ENCODE measurements around the gene C2orf78. TPM values are rescaled to one million over a fixed set of nuclear protein-coding genes. Genes with fewer than 3 reads are reported as not detected.

The C2orf78 gene
- total RNA-seq, 1 donor from 2014 or later: not detected

- peak overlapping the region; percentile 76 for H3K27ac Mint-ChIP-seq
- DNase-seq (ENCODE audit: extremely low spot score, unreplicated experiment): no peak
Measured at GRCh38 chr2:73841912-73842738, 58.1 kb downstream of the C2orf78 start.

GRCh38 chr2:73842739-73843019, 58.7 kb downstream of the C2orf78 start:
- H3K36me3 Mint-ChIP-seq: peaks cover 15% of the 10 kb centered on the region
- no peaks in the 10 kb centered on the region for H3K4me1 Mint-ChIP-seq (ENCODE audit: unreplicated experiment)
- no peak overlapping the region for H3K4me3 Mint-ChIP-seq
- H3K27ac Mint-ChIP-seq: peak overlapping the region; percentile 76
- H3K9me3 Mint-ChIP-seq: no peaks in the 10 kb centered on the region
- H3K27me3 Mint-ChIP-seq: no peaks in the 10 kb centered on the region
- no peak for TF ChIP-seq CTCF (conservative IDR thresholded peaks at IDR 0.05)
- no peak for DNase-seq (ENCODE audit: extremely low spot score, unreplicated experiment)

More at GRCh38 chr2:73841912-73842738, 58.1 kb downstream of the C2orf78 start:
- no peaks in the 10 kb centered on the region for H3K27me3 Mint-ChIP-seq
- no peaks in the 10 kb centered on the region for H3K9me3 Mint-ChIP-seq
- no peak for TF ChIP-seq CTCF (conservative IDR thresholded peaks at IDR 0.05)
- H3K36me3 Mint-ChIP-seq: peaks cover 13% of the 10 kb centered on the region
- H3K4me1 Mint-ChIP-seq (ENCODE audit: unreplicated experiment): no peaks in the 10 kb centered on the region
- no peak overlapping the region for H3K4me3 Mint-ChIP-seq

- no peaks in the 10 kb centered on the region for H3K27me3 Mint-ChIP-seq
- H3K4me3 Mint-ChIP-seq: no peak overlapping the region
- H3K9me3 Mint-ChIP-seq: no peaks in the 10 kb centered on the region
- no peak for DNase-seq (ENCODE audit: extremely low spot score, unreplicated experiment)
- peaks cover 15% of the 10 kb centered on the region for H3K36me3 Mint-ChIP-seq
- TF ChIP-seq CTCF (conservative IDR thresholded peaks at IDR 0.05): no peak
- H3K4me1 Mint-ChIP-seq (ENCODE audit: unreplicated experiment): no peaks in the 10 kb centered on the region
- no peak overlapping the region for H3K27ac Mint-ChIP-seq
Measured at GRCh38 chr2:73844087-73844486, 60.1 kb downstream of the C2orf78 start.

GRCh38 chr2:73850009-73850408, 66.0 kb downstream of the C2orf78 start:
- Mint-ChIP-seq H3K36me3 (peaks cover 16% of the 10 kb centered on the region), H3K27ac (no peak overlapping the region), H3K9me3 (no peaks in the 10 kb centered on the region), H3K4me3 (no peak overlapping the region), H3K4me1 (ENCODE audit: unreplicated experiment) (no peaks in the 10 kb centered on the region), H3K27me3 (no peaks in the 10 kb centered on the region)
- DNase-seq (ENCODE audit: extremely low spot score, unreplicated experiment): no peak
- no peak for TF ChIP-seq CTCF (conservative IDR thresholded peaks at IDR 0.05)

- H3K4me3 Mint-ChIP-seq: no peak overlapping the region
- H3K27ac Mint-ChIP-seq: no peak overlapping the region
- H3K27me3 Mint-ChIP-seq: no peaks in the 10 kb centered on the region
- H3K4me1 Mint-ChIP-seq (ENCODE audit: unreplicated experiment): no peaks in the 10 kb centered on the region
- TF ChIP-seq CTCF (conservative IDR thresholded peaks at IDR 0.05): peak; percentile 58
- no peak for DNase-seq (ENCODE audit: extremely low spot score, unreplicated experiment)
- no peaks in the 10 kb centered on the region for H3K9me3 Mint-ChIP-seq
- peaks cover 19% of the 10 kb centered on the region for H3K36me3 Mint-ChIP-seq
Measured at GRCh38 chr2:73851274-73851673, 67.3 kb downstream of the C2orf78 start.

Data from type B pancreatic cell (in vitro differentiated cells).